IgD-negative memory B cell (primary cell): ENCODE results near the gene SOX18. TPM values are rescaled to one million over a fixed set of nuclear protein-coding genes. Genes with fewer than 3 reads are reported as not detected.
A peak's percentile ranks its signal among the peaks of the same experiment; 100 is the strongest.

ENCODE experiments used
- H3K27ac Mint-ChIP-seq, 3 donors: one replicate each; pipeline ENCODE4 v1.8.0; 2020 to 2022; ENCODE audit warnings: mild to moderate bottlenecking in 3 of 3, mixed read lengths in 3 of 3, moderate library complexity in 1 of 3
- H3K27me3 Mint-ChIP-seq: one replicate; pipeline ENCODE4 v1.8.0; 2021; ENCODE audit warnings: mixed read lengths
- H3K36me3 Mint-ChIP-seq: one replicate; pipeline ENCODE4 v1.8.0; 2020; ENCODE audit warnings: mild to moderate bottlenecking, mixed read lengths
- H3K4me1 Mint-ChIP-seq, 3 donors: one replicate each; pipeline ENCODE4 v1.8.0; 2020 to 2022; ENCODE audit warnings: mixed read lengths in 3 of 3, mild to moderate bottlenecking in 1 of 3
- H3K4me3 Mint-ChIP-seq, 4 donors: one replicate each; pipeline ENCODE4 v1.8.0; 2020 to 2022; ENCODE audit warnings: mild to moderate bottlenecking in 4 of 4, mixed read lengths in 4 of 4, moderate library complexity in 3 of 4
- H3K9me3 Mint-ChIP-seq, 3 donors: one replicate each; pipeline ENCODE4 v1.8.0; 2020 to 2021; ENCODE audit warnings: mixed read lengths in 3 of 3, mild to moderate bottlenecking in 1 of 3
- polyA plus RNA-seq: library from polyadenylated mRNA; unstranded; fragments of 300-500 nt; fragmentation: Illumina TruSeq; gene quantifications from one replicate; pipeline ENCODE4 v1.2.3, GENCODE V29; 2021

SOX18 gene
- polyA plus RNA-seq, 1 donor from 2014 or later, result not detected

GRCh38 chr20:64083804-64084684, 34.6 kb upstream of the SOX18 start, which contains the start of gene LKAAEAR1:
Gene LKAAEAR1, minus strand, starts transcription at chr20:64084398. Its CDS starts 179 bp downstream, at chr20:64084219.
- H3K4me1 Mint-ChIP-seq, result peaks cover 11 to 14% (median 14%) of the 10 kb centered on the region in 3 donors
- H3K36me3 Mint-ChIP-seq, result peaks cover 3% of the 10 kb centered on the region
- H3K4me3 Mint-ChIP-seq, result peak within 1 kb of the TSS; percentile 85 to 96 (median 91)
- H3K27ac Mint-ChIP-seq, result peak within 1 kb of the TSS; percentile 78 to 98 (median 94)
- peaks cover 0 to 2% (median 0%) of the 10 kb centered on the region in 3 donors for H3K9me3 Mint-ChIP-seq
- peaks cover 3% of the 10 kb centered on the region for H3K27me3 Mint-ChIP-seq

- Mint-ChIP-seq H3K4me3 (peak overlapping the region; percentile 68 to 92 (median 88)), H3K4me1 (peaks cover 11 to 14% (median 14%) of the 10 kb centered on the region in 3 donors), H3K27ac (peak overlapping the region in 2 of 3 donors; percentile 80 to 98), H3K9me3 (peaks cover 0 to 2% (median 0%) of the 10 kb centered on the region in 3 donors), H3K27me3 (peaks cover 3% of the 10 kb centered on the region), H3K36me3 (peaks cover 3% of the 10 kb centered on the region)
Measured at GRCh38 chr20:64083378-64083803, 34.0 kb upstream of the SOX18 start.

- Mint-ChIP-seq H3K36me3 (peaks cover 3% of the 10 kb centered on the region), H3K9me3 (peaks cover 0 to 2% (median 0%) of the 10 kb centered on the region in 3 donors), H3K4me1 (peaks cover 13 to 14% (median 14%) of the 10 kb centered on the region in 3 donors), H3K4me3 (peak overlapping the region; percentile 68 to 92 (median 88)), H3K27me3 (peaks cover 3% of the 10 kb centered on the region), H3K27ac (peak overlapping the region in 2 of 3 donors; percentile 80 to 98)
Measured at GRCh38 chr20:64082820-64083377, 33.5 kb upstream of the SOX18 start.

- Mint-ChIP-seq H3K4me3 (peak overlapping the region; percentile 30 to 92 (median 76)), H3K9me3 (no peaks in the 10 kb centered on the region), H3K4me1 (peaks cover 14 to 17% (median 14%) of the 10 kb centered on the region in 3 donors), H3K36me3 (peaks cover 4% of the 10 kb centered on the region), H3K27ac (peak overlapping the region; percentile 62 to 98 (median 83)), H3K27me3 (peaks cover 3% of the 10 kb centered on the region)
Measured at GRCh38 chr20:64082126-64082731, 32.8 kb upstream of the SOX18 start.

GRCh38 chr20:64081624-64081964, 32.2 kb upstream of the SOX18 start:
- Mint-ChIP-seq H3K27me3 (peaks cover 3% of the 10 kb centered on the region), H3K27ac (peak overlapping the region; percentile 62 to 98 (median 83)), H3K36me3 (peaks cover 4% of the 10 kb centered on the region), H3K4me3 (peak overlapping the region in 3 of 4 donors; percentile 63 to 92 (median 89)), H3K4me1 (peaks cover 14 to 17% (median 14%) of the 10 kb centered on the region in 3 donors), H3K9me3 (no peaks in the 10 kb centered on the region)

- H3K36me3 Mint-ChIP-seq, result peaks cover 4% of the 10 kb centered on the region
- H3K27me3 Mint-ChIP-seq, result peaks cover 3% of the 10 kb centered on the region
- peak overlapping the region; percentile 91 to 98 (median 96) for H3K27ac Mint-ChIP-seq
- H3K4me1 Mint-ChIP-seq, result peaks cover 14 to 17% (median 14%) of the 10 kb centered on the region in 3 donors
- no peaks in the 10 kb centered on the region for H3K9me3 Mint-ChIP-seq
- peak overlapping the region; percentile 81 to 94 (median 93) for H3K4me3 Mint-ChIP-seq
Measured at GRCh38 chr20:64080813-64081623, 31.6 kb upstream of the SOX18 start.

GRCh38 chr20:64080013-64080812, 30.8 kb upstream of the SOX18 start, which contains the start of gene OPRL1:
Gene OPRL1, plus strand, starts transcription at chr20:64080082. Its CDS starts 12,639 bp downstream, at chr20:64092721.
- H3K4me3 Mint-ChIP-seq, result peak within 1 kb of the TSS; percentile 90 to 97 (median 94)
- peaks cover 4% of the 10 kb centered on the region for H3K36me3 Mint-ChIP-seq
- H3K9me3 Mint-ChIP-seq, result no peaks in the 10 kb centered on the region
- peaks cover 3% of the 10 kb centered on the region for H3K27me3 Mint-ChIP-seq
- H3K27ac Mint-ChIP-seq, result peak within 1 kb of the TSS; percentile 95 to 98 (median 96)
- peaks cover 13 to 14% (median 14%) of the 10 kb centered on the region in 3 donors for H3K4me1 Mint-ChIP-seq

GRCh38 chr20:64079273-64080012, 30.0 kb upstream of the SOX18 start, which contains the start of gene RGS19:
Gene RGS19, minus strand, starts transcription at chr20:64079518. Its CDS starts 2,632 bp downstream, at chr20:64076886.
- H3K36me3 Mint-ChIP-seq, result peaks cover 4% of the 10 kb centered on the region
- H3K27ac Mint-ChIP-seq, result peak within 1 kb of the TSS; percentile 95 to 98 (median 96)
- H3K9me3 Mint-ChIP-seq, result no peaks in the 10 kb centered on the region
- peaks cover 3% of the 10 kb centered on the region for H3K27me3 Mint-ChIP-seq
- H3K4me1 Mint-ChIP-seq, result peaks cover 11 to 14% (median 13%) of the 10 kb centered on the region in 3 donors
- peak within 1 kb of the TSS; percentile 90 to 97 (median 94) for H3K4me3 Mint-ChIP-seq

- Mint-ChIP-seq H3K36me3 (peaks cover 4% of the 10 kb centered on the region), H3K27me3 (no peaks in the 10 kb centered on the region), H3K9me3 (no peaks in the 10 kb centered on the region), H3K4me1 (peaks cover 10 to 11% (median 11%) of the 10 kb centered on the region in 3 donors), H3K27ac (peak overlapping the region; percentile 91 to 96 (median 95)), H3K4me3 (peak overlapping the region; percentile 90 to 97 (median 94))
Measured at GRCh38 chr20:64078934-64079272, 29.5 kb upstream of the SOX18 start.

- Mint-ChIP-seq H3K4me1 (peaks cover 10 to 11% (median 10%) of the 10 kb centered on the region in 3 donors), H3K4me3 (peak overlapping the region; percentile 90 to 97 (median 94)), H3K9me3 (no peaks in the 10 kb centered on the region), H3K27me3 (no peaks in the 10 kb centered on the region), H3K36me3 (peaks cover 4% of the 10 kb centered on the region), H3K27ac (peak overlapping the region; percentile 95 to 96 (median 96))
Measured at GRCh38 chr20:64077876-64078551, 28.6 kb upstream of the SOX18 start.

GRCh38 chr20:64077541-64077875, 28.1 kb upstream of the SOX18 start:
- Mint-ChIP-seq H3K9me3 (no peaks in the 10 kb centered on the region), H3K27me3 (no peaks in the 10 kb centered on the region), H3K4me3 (peak overlapping the region; percentile 90 to 97 (median 94)), H3K27ac (peak overlapping the region; percentile 95 to 96 (median 96)), H3K36me3 (peaks cover 4% of the 10 kb centered on the region), H3K4me1 (peaks cover 7 to 11% (median 10%) of the 10 kb centered on the region in 3 donors)

GRCh38 chr20:64077094-64077493, 27.7 kb upstream of the SOX18 start:
- Mint-ChIP-seq H3K9me3 (no peaks in the 10 kb centered on the region), H3K4me3 (peak overlapping the region; percentile 90 to 97 (median 94)), H3K27me3 (no peaks in the 10 kb centered on the region), H3K27ac (peak overlapping the region; percentile 61 to 96 (median 96)), H3K36me3 (peaks cover 4% of the 10 kb centered on the region), H3K4me1 (peaks cover 8 to 12% (median 11%) of the 10 kb centered on the region in 3 donors)
